Thyroid gland (tissue), 4 donors: ENCODE results near the gene KLK3. TPM values are rescaled to one million over a fixed set of nuclear protein-coding genes. Genes with fewer than 3 reads are reported as not detected.

Experiments
- DNase-seq, 2 donors: peaks; one replicate each; pipeline ENCODE4 v3.0.0-alpha.2; 2019
- H3K27ac ChIP-seq, 3 donors: fragments of 200-600 bp; sonication (generic); 1 replicate in 2 of 3; 2 replicates in 1 of 3; pipeline ENCODE4 v1.5.1; 2016 to 2019; ENCODE audit warnings: mild to moderate bottlenecking in 1 of 3, moderate library complexity in 1 of 3
- H3K27me3 ChIP-seq: fragments of 200-600 bp; sonication (generic); one replicate; pipeline ENCODE4 v1.5.1; 2019
- H3K36me3 ChIP-seq, 2 donors: fragments of 200-600 bp; sonication (generic); one replicate each; pipeline ENCODE4 v1.5.1; 2016 to 2019
- H3K4me1 ChIP-seq, 2 donors: fragments of 200-600 bp; sonication (generic); one replicate each; pipeline ENCODE4 v1.5.1; 2017 to 2019
- H3K4me3 ChIP-seq, 3 donors: fragments of 200-600 bp; sonication (generic); replicated peaks in 1 of 3; 1 replicate in 2 of 3; 2 replicates in 1 of 3; pipeline ENCODE4 v1.5.1; 2016; ENCODE audit warnings: mild to moderate bottlenecking in 1 of 3
- H3K9me3 ChIP-seq: fragments of 200-600 bp; sonication (generic); one replicate; pipeline ENCODE4 v1.5.1; 2017
- CTCF ChIP-seq, 6 experiments: fragments of 200-600 bp in 3 of 6; fragments of 450-650 bp in 3 of 6; sonication (generic) in 3 of 6; IDR thresholded peaks; one replicate each; pipeline ENCODE4 v1.5.1; 2016 to 2019; ENCODE audit warnings: antibody characterized with exemption in 6 of 6, mild to moderate bottlenecking in 2 of 6, inconsistent platforms in 1 of 6, moderate library complexity in 1 of 6
- POLR2A ChIP-seq, 2 donors: fragments of 450-650 bp; IDR thresholded peaks; one replicate each; pipeline ENCODE4 v1.6.1; 2017; ENCODE audit warnings: antibody characterized with exemption in 2 of 2, mild to moderate bottlenecking in 2 of 2, moderate library complexity in 1 of 2
- WGBS, 2 donors: methylation state at CpG; one replicate each; pipeline ENCODE4 v1.1.5; 2017; 5-methylcytosine and 5-hydroxymethylcytosine counted together
- intact Hi-C: fragments of 100-400 bp; cut with DNase I; formaldehyde crosslinking; loops from one replicate; pipeline ENCODE4 v1.15.1; 2023
- total RNA-seq, 4 donors: library from RNA; depleted of rRNA; stranded (reverse); fragments of >200 nt; gene quantifications; one replicate each; pipeline ENCODE4 v1.2.3, GENCODE V29; 2016

The KLK3 gene
- total RNA-seq, 4 donors from 2014 or later, result 0.54 to 1.3 TPM; not detected in 2

GRCh38 chr19:50835785-50836542 is 18.8 kb upstream of the KLK3 start:
- Histone ChIP-seq H3K36me3 (no peaks in the 10 kb centered on the region), H3K9me3 (no peaks in the 10 kb centered on the region), H3K4me3 (peak overlapping the region in 2 of 3 donors; percentile 48 to 49), H3K4me1 (peaks cover 23 to 34% of the 10 kb centered on the region in 2 donors), H3K27me3 (no peaks in the 10 kb centered on the region), H3K27ac (peak overlapping the region; percentile 61 to 96 (median 81))
- peak; percentile 92 to 93 for DNase-seq
- intact Hi-C loops, result loop anchor here (5.0 kb wide), 1 partner anchor 46 kb away; no protein-coding TSS in a partner anchor
- WGBS, 2 donors, result 7 to 8% methylated on average over 27 to 34 of the region's 67 CpGs
- TF ChIP-seq CTCF (IDR thresholded peaks at IDR 0.05) (no peak), POLR2A (IDR thresholded peaks at IDR 0.05) (peak; percentile 57 to 98)

GRCh38 chr19:50836543-50837195 is 18.0 kb upstream of the KLK3 start:
- Histone ChIP-seq H3K4me3 (no peak overlapping the region), H3K27me3 (no peaks in the 10 kb centered on the region), H3K27ac (peak overlapping the region; percentile 61 to 96 (median 81)), H3K9me3 (no peaks in the 10 kb centered on the region), H3K36me3 (no peaks in the 10 kb centered on the region), H3K4me1 (peaks cover 31 to 41% of the 10 kb centered on the region in 2 donors)
- TF ChIP-seq POLR2A (IDR thresholded peaks at IDR 0.05) (no peak), CTCF (IDR thresholded peaks at IDR 0.05) (no peak)
- intact Hi-C loops, result loop anchor here (5.0 kb wide), 1 partner anchor 46 kb away; no protein-coding TSS in a partner anchor
- 60 to 63% methylated on average over 19 of the region's 19 CpGs for WGBS, 2 donors
- DNase-seq, result peak in 1 of 2 donors; percentile 26

GRCh38 chr19:50837300-50837699 is 17.4 kb upstream of the KLK3 start:
- intact Hi-C loops, result loop anchor here (5.0 kb wide), 1 partner anchor 45 kb away; no protein-coding TSS in a partner anchor
- Histone ChIP-seq H3K27me3 (no peaks in the 10 kb centered on the region), H3K36me3 (no peaks in the 10 kb centered on the region), H3K27ac (peak overlapping the region in 2 of 3 donors; percentile 61 to 96), H3K4me1 (peaks cover 33 to 44% of the 10 kb centered on the region in 2 donors), H3K9me3 (no peaks in the 10 kb centered on the region), H3K4me3 (no peak overlapping the region)
- 74 to 84% methylated on average over 7 to 10 of the region's 10 CpGs for WGBS, 2 donors
- no peak for DNase-seq
- TF ChIP-seq CTCF (IDR thresholded peaks at IDR 0.05), result no peak
- no peak for TF ChIP-seq POLR2A (IDR thresholded peaks at IDR 0.05)

GRCh38 chr19:50838239-50838638 is 16.5 kb upstream of the KLK3 start:
- H3K4me1 ChIP-seq, result peaks cover 33 to 39% of the 10 kb centered on the region in 2 donors
- H3K36me3 ChIP-seq, result no peaks in the 10 kb centered on the region
- no peaks in the 10 kb centered on the region for H3K27me3 ChIP-seq
- no peaks in the 10 kb centered on the region for H3K9me3 ChIP-seq
- DNase-seq, result peak in 1 of 2 donors; percentile 28
- peak in 3 of 6 experiments; percentile 20 to 32 (median 31) for TF ChIP-seq CTCF (IDR thresholded peaks at IDR 0.05)
- no peak for TF ChIP-seq POLR2A (IDR thresholded peaks at IDR 0.05)
- WGBS, 2 donors, result 29 to 52% methylated on average over 6 of the region's 6 CpGs
- intact Hi-C loops, result loop anchor here (5.0 kb wide), 1 partner anchor 44 kb away; no protein-coding TSS in a partner anchor
- H3K27ac ChIP-seq, result peak overlapping the region; percentile 55 to 96 (median 73)
- H3K4me3 ChIP-seq, result no peak overlapping the region
